GM10266 (cell line): Measurements from ENCODE around the gene STRC.
"Not testable (repeated sequence)": the region's sequence is repeated elsewhere in the genome, so short reads cannot be mapped to it uniquely, and the experiment has no call there.

Experiments
- DNase-seq: peaks from one replicate; pipeline ENCODE4 v3.0.0; 2012; ENCODE audit errors: extremely low spot score
- TF ChIP-seq, protein P1 (sequence below): IDR thresholded peaks from 2 replicates; pipeline ENCODE4 v1.5.1; 2012; ENCODE audit warnings: mild to moderate bottlenecking, low read depth; ENCODE audit not compliant: control insufficient read depth, insufficient read depth; ENCODE audit errors: missing control alignments

STRC gene

DNA sequence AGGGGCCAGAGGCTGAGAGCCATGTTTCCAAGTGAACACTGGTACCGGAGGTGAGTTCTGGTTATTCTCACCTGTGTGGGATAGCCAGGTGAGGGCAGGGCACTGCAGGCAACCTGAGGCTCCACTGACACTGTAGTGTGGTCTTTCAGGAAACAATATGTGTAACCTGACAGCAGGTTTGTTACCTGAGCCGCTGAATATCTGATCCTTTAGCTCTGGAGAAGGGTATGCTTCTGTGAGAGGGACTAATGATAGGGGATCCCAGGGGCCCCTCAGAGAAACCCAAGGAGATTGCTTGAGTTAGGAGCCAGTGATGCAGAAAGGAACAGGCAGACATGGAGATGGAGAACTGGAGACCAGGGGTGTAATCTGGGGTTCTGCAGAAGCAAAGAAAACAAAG lies at the start of gene STRC:
Gene STRC, minus strand, starts transcription at position 101 of the 400 bp plus-strand sequence. Its CDS starts 78 bp downstream, at position 23.
- not testable (repeated sequence) for DNase-seq

DNA sequence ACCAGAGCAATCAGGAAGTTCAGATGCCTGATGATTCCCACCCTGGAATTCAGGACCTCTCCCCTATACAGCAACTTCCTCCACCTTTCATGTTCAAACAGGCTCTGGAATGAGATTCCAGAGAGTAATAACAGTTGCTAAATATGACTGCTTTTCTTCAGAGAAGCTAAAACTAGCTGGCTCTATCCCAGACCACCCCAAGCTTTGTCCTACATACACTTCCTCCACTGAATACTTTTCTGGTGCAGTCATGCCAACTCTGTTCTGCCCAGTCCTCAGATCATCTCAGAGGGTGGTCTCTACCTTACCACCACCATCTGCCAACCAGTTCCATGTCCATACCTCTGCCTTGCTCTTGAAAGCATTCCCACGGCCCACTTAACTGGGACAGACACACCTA lies 47.6 kb upstream of the STRC start:
- not testable (repeated sequence) for DNase-seq

- DNase-seq = not testable (repeated sequence)
Measured at GRCh38 chr15:43663333-43663732, 44.7 kb upstream of the STRC start.

DNA sequence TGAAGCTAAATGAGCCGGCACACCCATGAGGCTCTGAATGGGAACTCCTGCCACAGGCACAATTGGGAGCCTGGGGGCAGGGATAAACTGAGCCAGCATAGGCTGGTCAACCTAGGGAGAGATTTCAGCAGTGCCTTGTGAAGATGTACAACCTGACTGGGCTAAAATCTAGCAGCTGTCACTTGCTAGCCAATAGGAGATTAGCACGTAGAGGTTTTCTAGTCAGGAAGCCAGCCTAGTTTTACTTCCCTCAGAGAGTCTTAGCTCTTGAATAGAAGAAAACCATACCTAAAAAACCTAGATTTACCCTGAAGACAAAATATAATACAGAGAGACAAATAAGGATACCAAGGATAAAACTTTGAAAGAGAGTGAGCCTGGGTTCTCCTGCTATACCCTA lies 43.7 kb upstream of the STRC start:
- not testable (repeated sequence) for DNase-seq

GRCh38 chr15:43659727-43660126 lies 41.1 kb upstream of the STRC start:
- not testable (repeated sequence) for DNase-seq

- not testable (repeated sequence) for DNase-seq
Measured at GRCh38 chr15:43649430-43649926, 30.9 kb upstream of the STRC start.

GRCh38 chr15:43648649-43649429 lies 30.2 kb upstream of the STRC start, which contains the start of gene CATSPER2:
TSS of gene CATSPER2 (minus strand) at chr15:43648844. CDS start at chr15:43648061, 783 bp downstream.
- TF ChIP-seq, protein P1, sequence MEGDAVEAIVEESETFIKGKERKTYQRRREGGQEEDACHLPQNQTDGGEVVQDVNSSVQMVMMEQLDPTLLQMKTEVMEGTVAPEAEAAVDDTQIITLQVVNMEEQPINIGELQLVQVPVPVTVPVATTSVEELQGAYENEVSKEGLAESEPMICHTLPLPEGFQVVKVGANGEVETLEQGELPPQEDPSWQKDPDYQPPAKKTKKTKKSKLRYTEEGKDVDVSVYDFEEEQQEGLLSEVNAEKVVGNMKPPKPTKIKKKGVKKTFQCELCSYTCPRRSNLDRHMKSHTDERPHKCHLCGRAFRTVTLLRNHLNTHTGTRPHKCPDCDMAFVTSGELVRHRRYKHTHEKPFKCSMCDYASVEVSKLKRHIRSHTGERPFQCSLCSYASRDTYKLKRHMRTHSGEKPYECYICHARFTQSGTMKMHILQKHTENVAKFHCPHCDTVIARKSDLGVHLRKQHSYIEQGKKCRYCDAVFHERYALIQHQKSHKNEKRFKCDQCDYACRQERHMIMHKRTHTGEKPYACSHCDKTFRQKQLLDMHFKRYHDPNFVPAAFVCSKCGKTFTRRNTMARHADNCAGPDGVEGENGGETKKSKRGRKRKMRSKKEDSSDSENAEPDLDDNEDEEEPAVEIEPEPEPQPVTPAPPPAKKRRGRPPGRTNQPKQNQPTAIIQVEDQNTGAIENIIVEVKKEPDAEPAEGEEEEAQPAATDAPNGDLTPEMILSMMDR = no peak
- DNase-seq = no peak

DNA sequence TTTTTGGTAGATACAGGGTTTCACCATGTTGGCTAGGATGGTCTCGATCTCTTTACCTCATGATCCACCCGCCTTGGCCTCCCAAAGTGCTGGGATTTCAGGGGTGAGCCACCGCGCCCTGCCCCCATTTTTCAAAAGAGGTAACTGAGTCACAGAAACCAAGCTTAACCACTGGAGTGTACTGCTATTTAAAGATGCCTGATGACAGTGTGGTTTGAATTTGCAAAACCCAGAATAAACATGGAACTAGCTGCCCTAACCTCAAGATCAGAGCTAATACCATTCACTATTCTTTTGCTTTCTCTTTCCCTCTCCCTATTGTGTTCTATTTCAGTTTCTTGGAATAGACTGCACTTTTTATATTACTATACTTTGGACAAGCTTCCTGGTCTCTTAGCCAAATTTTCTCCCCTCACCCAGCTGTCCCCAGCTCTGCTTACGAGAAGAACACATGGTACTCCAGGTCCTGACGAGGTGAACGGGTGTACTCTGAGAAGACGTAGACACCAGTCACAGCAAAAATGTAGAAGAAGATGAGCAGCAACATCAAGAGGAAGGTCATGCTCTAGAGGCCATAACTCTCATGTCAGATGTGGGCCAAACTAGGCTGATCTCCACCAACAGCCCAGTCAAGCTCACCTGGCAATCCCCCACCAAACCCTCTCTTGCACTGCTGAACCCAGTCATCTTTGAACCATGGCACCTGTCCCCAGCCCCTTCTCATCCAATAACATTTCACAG lies 20.0 kb upstream of the STRC start:
- DNase-seq = not testable (repeated sequence)

- not testable (repeated sequence) for DNase-seq
Measured at GRCh38 chr15:43626937-43627336, 8.3 kb upstream of the STRC start.

- no peak for DNase-seq
- TF ChIP-seq, protein P1 = no peak
Measured at GRCh38 chr15:43625106-43625505, 6.5 kb upstream of the STRC start.

DNA sequence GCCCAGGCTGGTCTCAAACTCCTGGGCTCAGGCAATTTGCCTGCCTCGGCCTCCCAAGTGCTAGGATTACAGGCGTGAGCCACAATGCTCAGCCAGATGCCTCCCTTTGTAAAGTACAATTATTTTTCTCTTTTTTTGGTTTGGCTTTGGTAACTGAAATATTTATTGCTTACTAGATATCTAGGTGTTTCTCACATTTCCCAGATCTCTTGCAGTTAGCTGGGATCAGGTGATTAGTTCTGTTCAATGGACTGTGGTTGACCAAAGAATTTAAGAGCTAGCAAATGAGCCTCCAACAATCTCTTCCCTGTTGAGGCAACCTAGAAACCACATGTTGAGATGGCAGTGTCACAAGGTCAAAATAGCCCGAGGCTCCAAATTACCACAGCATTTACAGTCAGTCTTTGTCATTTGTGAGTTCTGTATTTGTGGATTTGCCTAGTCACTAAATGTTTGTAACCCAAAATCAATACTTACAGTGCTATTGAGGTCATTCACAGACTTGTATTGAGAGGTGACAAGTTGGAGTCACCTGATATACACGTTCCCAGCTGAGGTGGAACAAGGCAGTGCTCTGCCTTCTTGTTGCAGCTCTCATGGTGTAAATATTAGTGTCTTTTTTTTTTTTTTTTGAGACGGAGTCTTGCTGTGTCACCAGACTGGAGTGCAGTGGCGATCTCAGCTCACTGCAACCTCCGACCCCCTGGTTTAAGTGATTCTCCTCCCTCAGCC lies 3.6 kb upstream of the STRC start:
- not testable (repeated sequence) for DNase-seq

- DNase-seq = not testable (repeated sequence)
Measured at GRCh38 chr15:43617750-43618149, 850 bp downstream of the STRC start.

DNA sequence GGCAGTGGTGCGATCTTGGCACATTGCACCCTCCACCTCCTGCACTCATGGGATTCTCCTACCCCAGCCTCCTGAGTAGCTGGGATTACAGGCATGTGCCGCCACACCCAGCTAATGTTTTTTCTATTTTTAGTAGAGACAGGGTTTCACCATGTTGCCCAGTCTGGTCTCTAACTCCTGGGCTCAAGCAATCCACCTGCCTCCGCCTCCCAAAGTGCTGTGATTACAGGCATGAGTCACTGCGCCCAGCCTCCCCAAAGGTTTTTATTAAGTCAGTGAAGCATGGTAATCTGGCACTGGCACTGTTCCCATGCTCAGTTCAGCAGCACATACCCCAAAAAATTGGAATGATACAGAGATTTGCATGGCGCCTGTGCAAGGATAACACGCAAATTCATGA lies 16.4 kb downstream of the STRC start:
- not testable (repeated sequence) for DNase-seq

GRCh38 chr15:43600200-43600599 lies 18.4 kb downstream of the STRC start:
- DNase-seq = not testable (repeated sequence)

GRCh38 chr15:43599131-43599530 lies 19.5 kb downstream of the STRC start:
- not testable (repeated sequence) for DNase-seq

DNA sequence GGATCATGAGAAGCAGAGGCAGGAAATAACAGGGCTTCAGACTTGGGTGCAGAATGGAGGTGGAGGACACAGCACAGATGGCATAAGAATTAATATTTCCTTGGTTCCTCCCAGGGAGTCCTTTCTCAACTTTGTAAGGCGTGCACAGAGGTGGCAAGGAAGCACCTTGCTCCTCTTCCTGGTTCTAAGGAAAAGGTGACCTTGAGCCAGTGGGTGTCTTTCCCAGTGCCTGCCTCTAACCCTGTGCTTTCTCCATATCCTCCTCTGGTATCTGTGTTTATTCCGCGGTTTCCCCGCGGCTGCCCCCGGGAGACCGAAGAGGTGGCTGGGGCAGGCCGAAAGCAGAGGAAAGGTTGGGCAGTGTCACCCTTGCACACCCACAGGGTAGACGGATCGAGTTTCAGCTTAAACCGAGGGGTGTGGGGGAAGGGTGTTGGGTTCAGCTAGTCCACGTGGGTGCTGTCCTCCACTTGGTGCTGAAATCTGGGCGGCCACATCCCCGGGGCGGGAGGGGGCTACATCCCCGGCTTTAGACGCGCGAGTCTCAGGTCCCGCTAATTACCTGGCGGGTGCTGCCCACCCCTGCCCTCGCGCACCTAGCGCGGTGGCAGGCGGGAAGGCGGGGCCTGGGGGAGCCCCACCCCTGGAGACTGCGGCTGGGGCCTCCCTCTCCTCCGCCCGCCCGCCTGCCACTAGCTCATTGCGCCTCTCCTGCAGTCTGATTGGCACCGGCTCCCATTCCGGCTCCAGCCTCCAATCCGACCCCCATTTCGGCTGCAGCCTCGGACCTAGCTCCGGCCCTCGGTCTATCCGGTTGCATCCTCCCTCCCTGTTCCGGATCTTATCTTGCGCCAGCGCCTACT lies 25.0 kb downstream of the STRC start, which contains the start of gene CKMT1B:
Gene CKMT1B, plus strand, starts transcription at position 700 of the 863 bp plus-strand sequence. CDS start 192 bp downstream, outside the sequence.
- DNase-seq = not testable (repeated sequence)

- DNase-seq = not testable (repeated sequence)
Measured at GRCh38 chr15:43592841-43593240, 25.8 kb downstream of the STRC start.
